ENCODE data around the gene TEC. TPM values are rescaled to one million over a fixed set of nuclear protein-coding genes. Genes with fewer than 3 reads are reported as not detected.

Gene TEC
- total and polyA plus RNA-seq, 2 experiments from 2014 or later, result 2.9 to 3.0 TPM

GRCh38 chr4:48138936-48139335, 130.7 kb downstream of the TEC start:
- Histone ChIP-seq H3K4me2 (no peak overlapping the region), H3K27me3 (ENCODE audit: insufficient read depth) (no peaks in the 10 kb centered on the region), H3K27ac (ENCODE audit: low read depth) (no peak overlapping the region), H3K9me2 (ENCODE audit: insufficient read depth) (0 out of 2 replicates have a peak, but pooled peaks cover 3% of the 10 kb centered on the region), H3K36me3 (ENCODE audit: insufficient read depth) (peaks cover 3% of the 10 kb centered on the region; the same call in 1 of the 2 replicates), H3K79me2 (replicated peaks; ENCODE audit: insufficient read depth) (no peaks in the 10 kb centered on the region), H3K4me3 (no peak overlapping the region), H2AFZ (no peak overlapping the region), H3F3A (replicated peaks; ENCODE audit: low read depth) (no peaks in the 10 kb centered on the region), H4K20me1 (replicated peaks; ENCODE audit: insufficient read depth) (no peaks in the 10 kb centered on the region), H3K4me1 (ENCODE audit: insufficient read depth) (no peaks in the 10 kb centered on the region)
- Mint-ChIP-seq H3K27ac (no peak overlapping the region), H3K9me3 (no peaks in the 10 kb centered on the region; the same call in 2 of the 3 replicates), H3K27me3 (ENCODE audit: insufficient read depth, low read depth, poor library complexity) (peaks cover 2% of the 10 kb centered on the region), H3K36me3 (ENCODE audit: low read depth) (peaks cover 15% of the 10 kb centered on the region), H3K4me1 (no peaks in the 10 kb centered on the region), H3K4me3 (no peak overlapping the region)
- ATAC-seq (no peak), DNase-seq (ENCODE audit: low spot score) (no peak)
- no peak for TF ChIP-seq POLR2AphosphoS5 (IDR thresholded peaks at IDR 0.05; ENCODE audit: low read depth)
- TF ChIP-seq, protein P1, sequence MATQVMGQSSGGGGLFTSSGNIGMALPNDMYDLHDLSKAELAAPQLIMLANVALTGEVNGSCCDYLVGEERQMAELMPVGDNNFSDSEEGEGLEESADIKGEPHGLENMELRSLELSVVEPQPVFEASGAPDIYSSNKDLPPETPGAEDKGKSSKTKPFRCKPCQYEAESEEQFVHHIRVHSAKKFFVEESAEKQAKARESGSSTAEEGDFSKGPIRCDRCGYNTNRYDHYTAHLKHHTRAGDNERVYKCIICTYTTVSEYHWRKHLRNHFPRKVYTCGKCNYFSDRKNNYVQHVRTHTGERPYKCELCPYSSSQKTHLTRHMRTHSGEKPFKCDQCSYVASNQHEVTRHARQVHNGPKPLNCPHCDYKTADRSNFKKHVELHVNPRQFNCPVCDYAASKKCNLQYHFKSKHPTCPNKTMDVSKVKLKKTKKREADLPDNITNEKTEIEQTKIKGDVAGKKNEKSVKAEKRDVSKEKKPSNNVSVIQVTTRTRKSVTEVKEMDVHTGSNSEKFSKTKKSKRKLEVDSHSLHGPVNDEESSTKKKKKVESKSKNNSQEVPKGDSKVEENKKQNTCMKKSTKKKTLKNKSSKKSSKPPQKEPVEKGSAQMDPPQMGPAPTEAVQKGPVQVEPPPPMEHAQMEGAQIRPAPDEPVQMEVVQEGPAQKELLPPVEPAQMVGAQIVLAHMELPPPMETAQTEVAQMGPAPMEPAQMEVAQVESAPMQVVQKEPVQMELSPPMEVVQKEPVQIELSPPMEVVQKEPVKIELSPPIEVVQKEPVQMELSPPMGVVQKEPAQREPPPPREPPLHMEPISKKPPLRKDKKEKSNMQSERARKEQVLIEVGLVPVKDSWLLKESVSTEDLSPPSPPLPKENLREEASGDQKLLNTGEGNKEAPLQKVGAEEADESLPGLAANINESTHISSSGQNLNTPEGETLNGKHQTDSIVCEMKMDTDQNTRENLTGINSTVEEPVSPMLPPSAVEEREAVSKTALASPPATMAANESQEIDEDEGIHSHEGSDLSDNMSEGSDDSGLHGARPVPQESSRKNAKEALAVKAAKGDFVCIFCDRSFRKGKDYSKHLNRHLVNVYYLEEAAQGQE (IDR thresholded peaks at IDR 0.05; ENCODE audit: unreplicated experiment), result no peak
- TF ChIP-seq ZNF114 (CRISPR knock-in tag; IDR thresholded peaks at IDR 0.05), result no peak
- TF ChIP-seq NANOG (IDR thresholded peaks at IDR 0.05; ENCODE audit: borderline replicate concordance), result no peak
- no peak for TF ChIP-seq EZH2 (IDR thresholded peaks at IDR 0.05; ENCODE audit: low read depth, unreplicated experiment)
- TF ChIP-seq EZH2phosphoT487 (IDR thresholded peaks at IDR 0.05; ENCODE audit: unreplicated experiment), result no peak
- TF ChIP-seq, protein P2, sequence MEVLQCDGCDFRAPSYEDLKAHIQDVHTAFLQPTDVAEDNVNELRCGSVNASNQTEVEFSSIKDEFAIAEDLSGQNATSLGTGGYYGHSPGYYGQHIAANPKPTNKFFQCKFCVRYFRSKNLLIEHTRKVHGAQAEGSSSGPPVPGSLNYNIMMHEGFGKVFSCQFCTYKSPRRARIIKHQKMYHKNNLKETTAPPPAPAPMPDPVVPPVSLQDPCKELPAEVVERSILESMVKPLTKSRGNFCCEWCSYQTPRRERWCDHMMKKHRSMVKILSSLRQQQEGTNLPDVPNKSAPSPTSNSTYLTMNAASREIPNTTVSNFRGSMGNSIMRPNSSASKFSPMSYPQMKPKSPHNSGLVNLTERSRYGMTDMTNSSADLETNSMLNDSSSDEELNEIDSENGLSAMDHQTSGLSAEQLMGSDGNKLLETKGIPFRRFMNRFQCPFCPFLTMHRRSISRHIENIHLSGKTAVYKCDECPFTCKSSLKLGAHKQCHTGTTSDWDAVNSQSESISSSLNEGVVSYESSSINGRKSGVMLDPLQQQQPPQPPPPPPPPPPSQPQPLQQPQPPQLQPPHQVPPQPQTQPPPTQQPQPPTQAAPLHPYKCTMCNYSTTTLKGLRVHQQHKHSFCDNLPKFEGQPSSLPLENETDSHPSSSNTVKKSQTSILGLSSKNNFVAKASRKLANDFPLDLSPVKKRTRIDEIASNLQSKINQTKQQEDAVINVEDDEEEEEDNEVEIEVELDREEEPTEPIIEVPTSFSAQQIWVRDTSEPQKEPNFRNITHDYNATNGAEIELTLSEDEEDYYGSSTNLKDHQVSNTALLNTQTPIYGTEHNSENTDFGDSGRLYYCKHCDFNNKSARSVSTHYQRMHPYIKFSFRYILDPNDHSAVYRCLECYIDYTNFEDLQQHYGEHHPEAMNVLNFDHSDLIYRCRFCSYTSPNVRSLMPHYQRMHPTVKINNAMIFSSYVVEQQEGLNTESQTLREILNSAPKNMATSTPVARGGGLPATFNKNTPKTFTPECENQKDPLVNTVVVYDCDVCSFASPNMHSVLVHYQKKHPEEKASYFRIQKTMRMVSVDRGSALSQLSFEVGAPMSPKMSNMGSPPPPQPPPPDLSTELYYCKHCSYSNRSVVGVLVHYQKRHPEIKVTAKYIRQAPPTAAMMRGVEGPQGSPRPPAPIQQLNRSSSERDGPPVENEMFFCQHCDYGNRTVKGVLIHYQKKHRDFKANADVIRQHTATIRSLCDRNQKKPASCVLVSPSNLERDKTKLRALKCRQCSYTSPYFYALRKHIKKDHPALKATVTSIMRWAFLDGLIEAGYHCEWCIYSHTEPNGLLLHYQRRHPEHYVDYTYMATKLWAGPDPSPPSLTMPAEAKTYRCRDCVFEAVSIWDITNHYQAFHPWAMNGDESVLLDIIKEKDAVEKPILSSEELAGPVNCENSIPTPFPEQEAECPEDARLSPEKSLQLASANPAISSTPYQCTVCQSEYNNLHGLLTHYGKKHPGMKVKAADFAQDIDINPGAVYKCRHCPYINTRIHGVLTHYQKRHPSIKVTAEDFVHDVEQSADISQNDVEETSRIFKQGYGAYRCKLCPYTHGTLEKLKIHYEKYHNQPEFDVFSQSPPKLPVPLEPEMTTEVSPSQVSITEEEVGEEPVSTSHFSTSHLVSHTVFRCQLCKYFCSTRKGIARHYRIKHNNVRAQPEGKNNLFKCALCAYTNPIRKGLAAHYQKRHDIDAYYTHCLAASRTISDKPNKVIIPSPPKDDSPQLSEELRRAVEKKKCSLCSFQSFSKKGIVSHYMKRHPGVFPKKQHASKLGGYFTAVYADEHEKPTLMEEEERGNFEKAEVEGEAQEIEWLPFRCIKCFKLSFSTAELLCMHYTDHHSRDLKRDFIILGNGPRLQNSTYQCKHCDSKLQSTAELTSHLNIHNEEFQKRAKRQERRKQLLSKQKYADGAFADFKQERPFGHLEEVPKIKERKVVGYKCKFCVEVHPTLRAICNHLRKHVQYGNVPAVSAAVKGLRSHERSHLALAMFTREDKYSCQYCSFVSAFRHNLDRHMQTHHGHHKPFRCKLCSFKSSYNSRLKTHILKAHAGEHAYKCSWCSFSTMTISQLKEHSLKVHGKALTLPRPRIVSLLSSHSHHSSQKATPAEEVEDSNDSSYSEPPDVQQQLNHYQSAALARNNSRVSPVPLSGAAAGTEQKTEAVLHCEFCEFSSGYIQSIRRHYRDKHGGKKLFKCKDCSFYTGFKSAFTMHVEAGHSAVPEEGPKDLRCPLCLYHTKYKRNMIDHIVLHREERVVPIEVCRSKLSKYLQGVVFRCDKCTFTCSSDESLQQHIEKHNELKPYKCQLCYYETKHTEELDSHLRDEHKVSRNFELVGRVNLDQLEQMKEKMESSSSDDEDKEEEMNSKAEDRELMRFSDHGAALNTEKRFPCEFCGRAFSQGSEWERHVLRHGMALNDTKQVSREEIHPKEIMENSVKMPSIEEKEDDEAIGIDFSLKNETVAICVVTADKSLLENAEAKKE (CRISPR knock-in tag; IDR thresholded peaks at IDR 0.05), result no peak
- no peak for TF ChIP-seq ZNF331 (CRISPR knock-in tag; IDR thresholded peaks at IDR 0.05; ENCODE audit: low read depth)
- no peak for TF ChIP-seq JUNB (IDR thresholded peaks at IDR 0.05; ENCODE audit: unreplicated experiment)
- TF ChIP-seq CREB1 (CRISPR knock-in tag; IDR thresholded peaks at IDR 0.05; ENCODE audit: low read depth), result no peak
- TF ChIP-seq STAT1 (IDR thresholded peaks at IDR 0.05; ENCODE audit: unreplicated experiment), result no peak
